ENCODE data around the gene RAB3IP. TPM values are rescaled to one million over a fixed set of nuclear protein-coding genes. Genes with fewer than 3 reads are reported as not detected.

Gene RAB3IP
- total RNA-seq, 4 donors from 2014 or later, result 6.7 to 17.2 (median 15.1) TPM

- Histone ChIP-seq H3K9me3 (no peaks in the 10 kb centered on the region), H3K27ac (no peak overlapping the region), H3K27me3 (no peaks in the 10 kb centered on the region), H3K4me3 (no peak overlapping the region), H3K4me1 (no peaks in the 10 kb centered on the region), H3K36me3 (no peaks in the 10 kb centered on the region)
- intact Hi-C loops (cut with DNase I), result no loop called here
- no peak for DNase-seq
- TF ChIP-seq CTCF (IDR thresholded peaks at IDR 0.05) (no peak), POLR2A (IDR thresholded peaks at IDR 0.05) (no peak)
Observed at GRCh38 chr12:69834576-69834975, 95.9 kb downstream of the RAB3IP start.

GRCh38 chr12:69835081-69835480 is 96.4 kb downstream of the RAB3IP start:
- Histone ChIP-seq H3K27me3 (no peaks in the 10 kb centered on the region), H3K27ac (no peak overlapping the region), H3K36me3 (no peaks in the 10 kb centered on the region), H3K4me3 (no peak overlapping the region), H3K4me1 (no peaks in the 10 kb centered on the region), H3K9me3 (no peaks in the 10 kb centered on the region)
- intact Hi-C loops (cut with DNase I), result no loop called here
- no peak for TF ChIP-seq CTCF (IDR thresholded peaks at IDR 0.05)
- no peak for TF ChIP-seq POLR2A (IDR thresholded peaks at IDR 0.05)
- 72 to 78% methylated on average over 3 of the region's 3 CpGs for WGBS, 2 donors
- no peak for DNase-seq

- H3K9me3 ChIP-seq, result no peaks in the 10 kb centered on the region
- H3K27ac ChIP-seq, result no peak overlapping the region
- 85 to 98% methylated on average over 9 to 10 of the region's 13 CpGs for WGBS, 2 donors
- no peaks in the 10 kb centered on the region for H3K36me3 ChIP-seq
- H3K4me3 ChIP-seq, result no peak overlapping the region
- H3K27me3 ChIP-seq, result no peaks in the 10 kb centered on the region
- no peak for DNase-seq
- H3K4me1 ChIP-seq, result no peaks in the 10 kb centered on the region
- TF ChIP-seq POLR2A (IDR thresholded peaks at IDR 0.05), result no peak
- no peak for TF ChIP-seq CTCF (IDR thresholded peaks at IDR 0.05)
- intact Hi-C loops (cut with DNase I), result no loop called here
Observed at GRCh38 chr12:69836015-69836414, 97.4 kb downstream of the RAB3IP start.

- H3K4me3 ChIP-seq, result no peak overlapping the region
- intact Hi-C loops (cut with DNase I), result no loop called here
- 77 to 82% methylated on average over 4 of the region's 4 CpGs for whole genome bisulfite sequencing, 2 donors
- no peak overlapping the region for H3K27ac ChIP-seq
- DNase-seq, result no peak
- H3K36me3 ChIP-seq, result no peaks in the 10 kb centered on the region
- no peaks in the 10 kb centered on the region for H3K9me3 ChIP-seq
- TF ChIP-seq POLR2A (IDR thresholded peaks at IDR 0.05) (no peak), CTCF (IDR thresholded peaks at IDR 0.05) (no peak)
- H3K4me1 ChIP-seq, result no peaks in the 10 kb centered on the region
- no peaks in the 10 kb centered on the region for H3K27me3 ChIP-seq
Observed at GRCh38 chr12:69837191-69837590, 98.5 kb downstream of the RAB3IP start.

GRCh38 chr12:69837657-69838415 is 99.2 kb downstream of the RAB3IP start:
- no peak for DNase-seq
- TF ChIP-seq POLR2A (IDR thresholded peaks at IDR 0.05) (no peak), CTCF (IDR thresholded peaks at IDR 0.05) (no peak)
- intact Hi-C loops (cut with DNase I), result no loop called here

More at GRCh38 chr12:69837657-69838415, 99.2 kb downstream of the RAB3IP start:
- Histone ChIP-seq H3K4me3 (no peak overlapping the region), H3K27ac (no peak overlapping the region), H3K27me3 (no peaks in the 10 kb centered on the region), H3K36me3 (no peaks in the 10 kb centered on the region), H3K9me3 (no peaks in the 10 kb centered on the region), H3K4me1 (no peaks in the 10 kb centered on the region)
- WGBS, 2 donors, result 68 to 82% methylated on average over 4 of the region's 4 CpGs

All from esophagus squamous epithelium (tissue), 5 donors.